Measurements from ENCODE around the gene ATXN7L1. TPM values are rescaled to one million over a fixed set of nuclear protein-coding genes. Genes with fewer than 3 reads are reported as not detected.

Gene ATXN7L1
- total and polyA plus RNA-seq, 2 of the 13 experiments (the other 11 are each of a cell fraction or from before 2014, with no cell fraction given) = 4.1 to 7.8 TPM

GRCh38 chr7:105876964-105877601 lies 684 bp upstream of the ATXN7L1 start (continued):
- TF ChIP-seq ARID5B (CRISPR knock-in tag; IDR thresholded peaks at IDR 0.05) (peak; percentile 41), PREB (CRISPR knock-in tag; IDR thresholded peaks at IDR 0.05) (no peak), KAT7 (CRISPR knock-in tag; IDR thresholded peaks at IDR 0.05; ENCODE audit: borderline replicate concordance) (peak; percentile 86), IRF1 (CRISPR knock-in tag; IDR thresholded peaks at IDR 0.05; ENCODE audit: low read depth) (no peak), ZNF12 (CRISPR knock-in tag; IDR thresholded peaks at IDR 0.05) (no peak), NR2F6 (IDR thresholded peaks at IDR 0.05) (peak; percentile 25; the same call in 1 of the 2 replicates), NR2F6 (CRISPR knock-in tag; IDR thresholded peaks at IDR 0.05) (0 out of 2 replicates have a peak, but pooled peaks have one; percentile 14), ZMYM3 (CRISPR knock-in tag; IDR thresholded peaks at IDR 0.05) (no peak; the same call in 1 of the 2 replicates), HNRNPH1 (optimal IDR thresholded peaks at IDR 0.05; ENCODE audit: low read depth, low read length) (no peak), DMTF1 (CRISPR knock-in tag; IDR thresholded peaks at IDR 0.05) (no peak), MIXL1 (CRISPR knock-in tag; IDR thresholded peaks at IDR 0.05) (no peak), LCORL (IDR thresholded peaks at IDR 0.05) (no peak), LCORL (CRISPR knock-in tag; IDR thresholded peaks at IDR 0.05) (peak; percentile 46; the same call in 1 of the 2 replicates), SP5 (CRISPR knock-in tag; IDR thresholded peaks at IDR 0.05; ENCODE audit: borderline replicate concordance, low read depth) (no peak), NBN (conservative IDR thresholded peaks at IDR 0.05) (no peak), KDM5B (CRISPR knock-in tag; IDR thresholded peaks at IDR 0.05; ENCODE audit: borderline replicate concordance) (peak; percentile 56; the same call in 1 of the 2 replicates), ZIK1 (CRISPR knock-in tag; IDR thresholded peaks at IDR 0.05; ENCODE audit: borderline replicate concordance, low read depth) (no peak), ZNF432 (CRISPR knock-in tag; IDR thresholded peaks at IDR 0.05; ENCODE audit: borderline replicate concordance) (no peak), ZNF569 (CRISPR knock-in tag; IDR thresholded peaks at IDR 0.05; ENCODE audit: borderline replicate concordance) (no peak), ZMYM4 (CRISPR knock-in tag; IDR thresholded peaks at IDR 0.05) (peak; percentile 41; the same call in 1 of the 2 replicates), DRAP1 (CRISPR knock-in tag; IDR thresholded peaks at IDR 0.05) (0 out of 2 replicates have a peak, but pooled peaks have one; percentile 18), ZNF570 (CRISPR knock-in tag; IDR thresholded peaks at IDR 0.05; ENCODE audit: borderline replicate concordance) (no peak), ZBTB7B (CRISPR knock-in tag; IDR thresholded peaks at IDR 0.05) (peak; percentile 84; the same call in 1 of the 2 replicates)
